ENCODE data around the gene SPPL2A.

The SPPL2A gene

GRCh38 chr15:50808728-50809127 is 43.2 kb upstream of the SPPL2A start:
- DNase-seq (ENCODE audit: low read depth, low spot score), result no peak
- no peak for TF ChIP-seq CTCF (IDR thresholded peaks at IDR 0.05; ENCODE audit: low read depth, low read length)
- no peak overlapping the region for H3K4me3 ChIP-seq (ENCODE audit: low read depth, low read length)
- in situ Hi-C loops (cut with HindIII; ENCODE audit: low sequenced_read_pairs), result no loop called here

GRCh38 chr15:50803479-50804180 is 38.1 kb upstream of the SPPL2A start:
- in situ Hi-C loops (cut with HindIII; ENCODE audit: low sequenced_read_pairs), result no loop called here
- no peak for TF ChIP-seq CTCF (IDR thresholded peaks at IDR 0.05; ENCODE audit: low read depth, low read length)
- DNase-seq (ENCODE audit: low read depth, low spot score), result no peak
- H3K4me3 ChIP-seq (ENCODE audit: low read depth, low read length), result no peak overlapping the region

GRCh38 chr15:50800715-50801114 is 35.2 kb upstream of the SPPL2A start:
- TF ChIP-seq CTCF (IDR thresholded peaks at IDR 0.05; ENCODE audit: low read depth, low read length), result no peak
- in situ Hi-C loops (cut with HindIII; ENCODE audit: low sequenced_read_pairs), result no loop called here
- H3K4me3 ChIP-seq (ENCODE audit: low read depth, low read length), result no peak overlapping the region
- no peak for DNase-seq (ENCODE audit: low read depth, low spot score)

- H3K4me3 ChIP-seq (ENCODE audit: low read depth, low read length), result no peak overlapping the region
- in situ Hi-C loops (cut with HindIII; ENCODE audit: low sequenced_read_pairs), result no loop called here
- no peak for DNase-seq (ENCODE audit: low read depth, low spot score)
- TF ChIP-seq CTCF (IDR thresholded peaks at IDR 0.05; ENCODE audit: low read depth, low read length), result no peak
These were observed 33.2 kb upstream of the SPPL2A start for GRCh38 chr15:50798684-50799083.

GRCh38 chr15:50797926-50798325 is 32.4 kb upstream of the SPPL2A start:
- in situ Hi-C loops (cut with HindIII; ENCODE audit: low sequenced_read_pairs), result no loop called here
- no peak overlapping the region for H3K4me3 ChIP-seq (ENCODE audit: low read depth, low read length)
- no peak for DNase-seq (ENCODE audit: low read depth, low spot score)
- no peak for TF ChIP-seq CTCF (IDR thresholded peaks at IDR 0.05; ENCODE audit: low read depth, low read length)

- DNase-seq (ENCODE audit: low read depth, low spot score), result no peak
- in situ Hi-C loops (cut with HindIII; ENCODE audit: low sequenced_read_pairs), result no loop called here
- no peak overlapping the region for H3K4me3 ChIP-seq (ENCODE audit: low read depth, low read length)
- no peak for TF ChIP-seq CTCF (IDR thresholded peaks at IDR 0.05; ENCODE audit: low read depth, low read length)
These were observed 26.0 kb upstream of the SPPL2A start for GRCh38 chr15:50791486-50791885.

Data from astrocyte of the spinal cord (primary cell).